MM.1S (cell line): Measurements from ENCODE around the gene GRAMD1B.

Source experiments
- DNase-seq: peaks from one replicate; pipeline ENCODE4 v3.0.0-alpha.2; 2015
- H2AFZ ChIP-seq: fragments of 300-600 bp; sonication (generic); 2 replicates; pipeline ENCODE4 v1.6.0; 2016; ENCODE audit warnings: antibody characterized with exemption, low read length
- H3F3A ChIP-seq: fragments of 300-600 bp; sonication (generic); 2 replicates; pipeline ENCODE4 v1.6.1; 2016; ENCODE audit warnings: mild to moderate bottlenecking, antibody characterized with exemption, low read length, moderate library complexity, mixed read lengths; ENCODE audit not compliant: insufficient read depth
- H3K27ac ChIP-seq: fragments of 300-600 bp; sonication (generic); 2 replicates; pipeline ENCODE4 v1.5.1; 2016; ENCODE audit warnings: mild to moderate bottlenecking, low read length
- H3K27me3 ChIP-seq: fragments of 300-600 bp; sonication (generic); replicated peaks from 2 replicates; pipeline ENCODE4 v1.6.0; 2016; ENCODE audit warnings: low read length; ENCODE audit not compliant: insufficient read depth
- H3K36me3 ChIP-seq: fragments of 300-600 bp; sonication (generic); replicated peaks from 2 replicates; pipeline ENCODE4 v1.6.1; 2016; ENCODE audit warnings: mild to moderate bottlenecking, low read length, mixed read lengths; ENCODE audit not compliant: insufficient read depth
- H3K4me1 ChIP-seq: fragments of 300-600 bp; sonication (generic); 2 replicates; pipeline ENCODE4 v1.6.1; 2016; ENCODE audit warnings: low read length, mixed read lengths
- H3K4me2 ChIP-seq: fragments of 300-600 bp; sonication (generic); 2 replicates; pipeline ENCODE4 v1.6.0; 2016; ENCODE audit warnings: low read depth, low read length
- H3K4me3 ChIP-seq: fragments of 300-600 bp; sonication (generic); 2 replicates; pipeline ENCODE4 v1.5.1; 2016; ENCODE audit warnings: low read length, mixed read lengths
- H3K79me2 ChIP-seq: fragments of 300-600 bp; sonication (generic); 2 replicates; pipeline ENCODE4 v1.6.1; 2016; ENCODE audit warnings: mixed run types, low read length, mixed read lengths
- H3K9ac ChIP-seq: fragments of 300-600 bp; sonication (generic); 2 replicates; pipeline ENCODE4 v1.6.1; 2016; ENCODE audit warnings: low read length, mixed read lengths
- H3K9me2 ChIP-seq: fragments of 300-600 bp; sonication (generic); replicated peaks from 2 replicates; pipeline ENCODE4 v1.6.1; 2016; ENCODE audit warnings: mild to moderate bottlenecking, low read length, mixed read lengths; ENCODE audit not compliant: insufficient read depth
- H3K9me3 ChIP-seq: fragments of 300-600 bp; sonication (generic); replicated peaks from 2 replicates; pipeline ENCODE4 v1.6.1; 2016; ENCODE audit warnings: mild to moderate bottlenecking, low read length, mixed read lengths; ENCODE audit not compliant: insufficient read depth
- H4K20me1 ChIP-seq: fragments of 300-600 bp; sonication (generic); 2 replicates; pipeline ENCODE4 v1.6.1; 2016; ENCODE audit warnings: mild to moderate bottlenecking, low read length, moderate library complexity, mixed read lengths; ENCODE audit not compliant: insufficient read depth
- CTCF ChIP-seq: fragments of 300-600 bp; sonication (generic); IDR thresholded peaks from 2 replicates; pipeline ENCODE4 v1.5.1; 2016; ENCODE audit warnings: antibody characterized with exemption, low read length, mixed read lengths
- EZH2 ChIP-seq: fragments of 300-600 bp; sonication (generic); optimal IDR thresholded peaks from 2 replicates; pipeline ENCODE3; 2017; ENCODE audit warnings: low read depth, mild to moderate bottlenecking, antibody characterized with exemption, low read length, mixed read lengths
- EZH2phosphoT487 ChIP-seq: fragments of 300-600 bp; sonication (generic); IDR thresholded peaks from 2 replicates; pipeline ENCODE4 v1.6.1; 2018; ENCODE audit warnings: antibody characterized with exemption, low read length

The GRAMD1B gene

GRCh38 chr11:123388640-123389039 is 41.4 kb upstream of the GRAMD1B start:
- no peak for TF ChIP-seq CTCF
- TF ChIP-seq EZH2 = no peak
- no peak for TF ChIP-seq EZH2phosphoT487
- Histone ChIP-seq H3K4me3 (no peak overlapping the region), H3K27ac (no peak overlapping the region), H3K9me2 (no peaks in the 10 kb centered on the region), H4K20me1 (no peaks in the 10 kb centered on the region), H3K9me3 (no peaks in the 10 kb centered on the region), H3K79me2 (no peaks in the 10 kb centered on the region), H3K4me2 (no peak overlapping the region), H3K9ac (no peak overlapping the region), H3K27me3 (no peaks in the 10 kb centered on the region), H3K4me1 (no peaks in the 10 kb centered on the region), H2AFZ (no peak overlapping the region), H3F3A (no peaks in the 10 kb centered on the region), H3K36me3 (no peaks in the 10 kb centered on the region)
- no peak for DNase-seq

DNA sequence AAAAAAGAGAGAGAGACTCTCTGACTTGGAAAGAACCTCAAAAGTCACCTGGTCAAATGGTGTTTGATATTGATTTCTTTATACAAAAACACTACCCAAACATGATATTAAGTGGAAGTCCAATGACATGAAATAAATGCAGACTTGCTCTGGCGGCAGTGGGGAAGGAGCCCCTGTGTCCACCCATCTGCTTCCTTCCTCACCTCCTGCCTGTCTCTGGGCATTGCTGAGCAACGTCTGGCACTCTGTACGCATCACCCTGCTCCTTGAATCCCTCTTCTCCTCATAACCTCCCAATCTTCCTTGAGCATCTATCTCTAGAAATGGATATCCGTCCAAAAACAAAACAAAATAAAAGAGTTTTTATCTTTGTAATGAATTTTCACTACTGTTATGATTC is 39.9 kb upstream of the GRAMD1B start:
- DNase-seq = no peak
- H2AFZ ChIP-seq = no peak overlapping the region
- no peaks in the 10 kb centered on the region for H4K20me1 ChIP-seq
- H3K27ac ChIP-seq = no peak overlapping the region
- no peak overlapping the region for H3K4me3 ChIP-seq
- no peak for TF ChIP-seq EZH2
- TF ChIP-seq CTCF = no peak
- no peak overlapping the region for H3K9ac ChIP-seq
- no peaks in the 10 kb centered on the region for H3K79me2 ChIP-seq
- no peaks in the 10 kb centered on the region for H3F3A ChIP-seq
- H3K27me3 ChIP-seq = no peaks in the 10 kb centered on the region
- H3K36me3 ChIP-seq = no peaks in the 10 kb centered on the region
- H3K9me3 ChIP-seq = no peaks in the 10 kb centered on the region
- no peaks in the 10 kb centered on the region for H3K4me1 ChIP-seq
- H3K4me2 ChIP-seq = no peak overlapping the region
- H3K9me2 ChIP-seq = no peaks in the 10 kb centered on the region

DNA sequence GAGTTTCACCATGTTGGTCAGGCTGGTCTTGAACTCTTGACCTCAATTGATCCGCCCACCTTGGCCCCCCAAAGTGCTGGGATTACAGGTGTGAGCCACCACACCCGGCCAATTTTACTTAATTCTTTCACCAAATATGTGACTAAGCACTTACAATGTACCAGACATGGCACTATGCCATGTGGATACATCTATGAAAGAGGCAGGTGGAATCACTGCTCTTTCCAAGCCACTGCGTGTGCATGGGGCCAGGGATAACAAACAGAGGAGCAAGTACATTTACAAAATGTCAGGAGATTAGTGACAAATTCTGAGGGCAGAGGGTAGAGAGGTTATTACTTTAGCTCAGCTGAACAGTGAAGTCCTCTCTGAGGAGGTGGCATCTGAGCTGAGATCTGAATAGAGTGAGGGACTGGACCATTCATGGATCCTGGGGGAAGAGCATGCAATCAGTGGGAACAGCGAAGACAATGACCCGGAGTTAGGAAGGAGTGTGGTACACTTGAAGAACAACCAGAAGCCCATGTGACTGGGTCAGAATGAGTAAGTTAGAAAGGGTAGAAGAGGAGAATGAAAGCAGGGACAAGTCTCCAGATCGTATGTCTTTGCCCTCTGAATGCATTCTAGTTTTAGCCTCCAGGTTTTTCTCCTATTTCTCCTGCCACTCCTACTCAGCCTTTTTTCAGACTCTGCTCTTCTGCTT is 38.3 kb upstream of the GRAMD1B start:
- no peaks in the 10 kb centered on the region for H3K27me3 ChIP-seq
- no peaks in the 10 kb centered on the region for H4K20me1 ChIP-seq
- no peak overlapping the region for H3K4me2 ChIP-seq
- H3K36me3 ChIP-seq = no peaks in the 10 kb centered on the region
- TF ChIP-seq CTCF (no peak), EZH2phosphoT487 (no peak), EZH2 (no peak)
- H3K27ac ChIP-seq = no peak overlapping the region
- no peak overlapping the region for H2AFZ ChIP-seq
- no peaks in the 10 kb centered on the region for H3K79me2 ChIP-seq
- no peak overlapping the region for H3K4me3 ChIP-seq
- no peaks in the 10 kb centered on the region for H3K4me1 ChIP-seq
- no peaks in the 10 kb centered on the region for H3K9me3 ChIP-seq
- no peaks in the 10 kb centered on the region for H3K9me2 ChIP-seq
- no peak overlapping the region for H3K9ac ChIP-seq
- no peaks in the 10 kb centered on the region for H3F3A ChIP-seq
- DNase-seq = no peak
